GM21737 (cell line): ENCODE results near the gene CAB39.

Source experiments
- ATAC-seq: cut with Tn5 transposase; IDR thresholded peaks from one replicate; pipeline ENCODE4 v1.9.1; 2021; ENCODE audit warnings: mild to moderate bottlenecking, moderate library complexity; ENCODE audit not compliant: unreplicated experiment

The CAB39 gene

DNA sequence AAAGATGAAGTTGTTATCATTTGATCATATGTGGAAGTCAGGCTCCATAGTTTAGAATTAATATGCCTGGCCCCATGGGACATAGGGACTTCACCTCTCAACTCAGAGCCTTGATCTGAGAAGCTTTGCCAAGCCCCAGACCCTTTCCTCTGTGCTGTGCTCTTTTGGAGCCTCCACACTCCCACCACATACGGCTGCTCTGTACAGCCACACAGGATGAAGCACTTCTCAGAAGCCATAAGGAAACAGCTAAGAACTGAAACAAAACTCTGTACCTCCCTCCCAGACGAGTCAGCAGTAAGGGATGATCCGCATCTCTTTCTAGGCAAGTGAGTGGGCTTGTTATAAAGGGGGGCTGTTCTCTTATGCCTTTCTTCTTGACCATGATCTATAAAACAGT is 66.5 kb downstream of the CAB39 start:
- no peak for ATAC-seq

DNA sequence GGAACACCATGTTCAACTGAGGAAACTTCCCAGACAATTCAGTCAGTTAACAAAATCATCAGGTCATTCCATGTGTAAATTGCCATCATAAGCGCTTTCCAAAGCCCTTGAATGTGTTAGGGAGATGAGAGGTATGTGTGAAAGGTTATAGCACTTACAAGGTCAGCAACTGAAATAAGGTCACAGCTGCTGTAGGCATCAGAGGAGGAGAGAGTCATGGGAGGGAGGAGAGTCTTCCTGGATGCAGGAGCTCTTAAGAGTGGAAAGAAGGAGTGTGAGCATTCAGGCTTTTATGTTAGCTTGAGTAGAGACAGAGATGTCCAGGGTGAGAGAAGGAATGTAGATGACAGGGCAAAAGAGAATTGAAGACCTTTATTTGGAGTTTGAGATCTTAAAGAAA is 67.0 kb downstream of the CAB39 start:
- ATAC-seq: no peak

DNA sequence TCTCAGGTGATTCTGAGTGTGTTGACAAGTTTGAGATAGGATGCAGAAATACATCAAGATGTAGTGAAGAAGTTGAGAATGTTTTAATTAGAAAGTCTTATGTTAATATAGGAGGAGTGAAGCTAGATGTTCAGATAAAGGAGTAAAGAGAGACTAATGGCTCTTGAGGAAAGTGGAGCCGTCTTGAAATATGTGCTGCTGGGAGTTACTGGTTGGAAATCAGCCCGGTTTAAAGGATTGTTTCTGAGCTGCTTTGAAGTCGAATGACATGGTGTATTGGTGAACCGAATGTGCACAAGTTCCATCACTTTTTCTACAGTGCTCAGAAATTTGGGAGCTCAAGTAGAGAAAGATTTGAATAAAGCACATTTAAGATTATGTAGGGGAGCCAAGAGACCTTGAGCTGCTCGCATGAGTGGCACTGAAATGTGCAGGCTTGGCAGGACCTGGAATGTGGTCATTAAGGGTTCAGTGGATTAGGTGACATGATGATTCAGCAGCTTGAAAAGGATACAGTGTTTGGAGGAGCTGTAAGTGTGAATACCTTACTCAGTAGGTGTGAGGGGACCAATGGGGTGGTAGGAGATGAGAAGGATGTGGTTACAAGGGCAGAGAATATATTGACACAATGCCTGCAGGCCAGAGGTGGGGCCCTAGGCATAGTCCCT is 68.6 kb downstream of the CAB39 start:
- no peak for ATAC-seq

DNA sequence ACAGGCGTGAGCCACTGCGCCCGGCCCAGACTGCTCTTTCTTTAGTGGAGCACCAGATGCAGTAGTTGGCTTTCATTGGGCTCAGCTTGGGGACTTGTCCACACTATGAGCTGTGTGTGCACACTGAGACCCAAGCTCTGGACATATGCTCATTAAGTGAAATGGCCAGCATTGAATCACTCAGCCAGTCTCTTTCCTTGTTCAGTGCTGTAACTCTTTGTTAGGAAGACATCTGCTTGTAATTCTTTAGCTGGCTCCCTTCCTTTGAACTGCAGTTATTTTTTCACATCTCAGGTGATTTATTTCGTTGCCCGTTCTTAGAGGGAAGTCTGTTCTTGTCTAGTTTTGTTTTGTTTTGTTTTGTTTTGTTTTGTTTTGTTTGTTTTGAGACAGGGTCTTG is 70.5 kb downstream of the CAB39 start:
- no peak for ATAC-seq

DNA sequence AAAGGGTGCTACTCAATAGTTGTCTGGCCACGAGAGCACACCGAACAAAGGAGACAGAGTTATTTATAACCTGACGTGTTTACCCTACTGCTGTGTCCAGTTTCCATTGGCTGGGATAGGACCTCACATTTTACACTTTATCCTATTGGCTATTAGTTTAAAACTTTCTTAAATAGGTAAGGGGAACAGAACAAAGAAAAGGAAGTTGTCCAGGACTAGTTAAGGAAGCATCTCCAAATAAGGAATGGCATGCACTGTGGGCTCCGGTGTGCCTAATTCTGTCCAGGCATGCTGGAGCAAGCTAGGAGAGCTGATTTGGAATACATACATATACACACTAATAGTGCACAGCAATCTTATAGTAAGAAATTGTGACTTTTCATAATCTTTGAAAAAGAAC is 72.2 kb downstream of the CAB39 start:
- ATAC-seq: no peak

DNA sequence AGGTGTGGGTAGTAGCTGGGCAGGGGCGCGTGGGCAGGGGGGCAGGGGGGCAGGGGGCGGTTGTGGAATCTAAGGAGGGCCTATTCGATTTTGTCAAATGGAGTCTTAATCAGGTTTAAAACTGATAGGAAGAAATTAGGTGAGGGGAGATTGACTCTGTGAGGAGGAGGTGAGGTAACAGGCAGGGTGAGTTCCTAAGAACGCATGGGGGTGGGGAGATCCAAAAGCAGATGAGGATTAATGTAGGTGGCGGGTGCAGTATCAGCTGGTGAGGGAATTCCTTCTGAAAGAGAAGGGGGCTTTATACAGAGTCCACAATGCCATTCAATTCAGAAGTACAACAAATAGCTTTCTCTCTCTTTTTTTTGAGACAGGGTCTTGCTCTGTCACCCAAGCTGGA is 72.7 kb downstream of the CAB39 start:
- no peak for ATAC-seq

DNA sequence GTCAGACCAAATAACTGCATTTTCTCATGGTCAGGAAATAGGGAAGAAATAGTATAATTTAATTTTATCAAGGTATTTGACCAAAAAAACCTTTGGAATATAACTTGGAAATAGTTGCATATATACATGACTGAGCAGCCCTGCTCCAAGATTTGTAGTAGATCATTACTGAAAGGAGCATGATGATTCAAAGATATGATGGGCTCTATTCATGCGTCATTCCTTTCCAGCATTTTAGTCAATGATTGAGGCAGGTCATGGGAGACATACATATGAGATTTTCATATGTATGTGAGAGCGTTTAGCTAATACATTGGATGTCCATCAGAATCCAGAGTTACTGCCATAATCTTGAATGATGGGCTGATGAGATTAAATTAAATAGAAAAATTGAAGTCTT is 74.5 kb downstream of the CAB39 start:
- no peak for ATAC-seq

DNA sequence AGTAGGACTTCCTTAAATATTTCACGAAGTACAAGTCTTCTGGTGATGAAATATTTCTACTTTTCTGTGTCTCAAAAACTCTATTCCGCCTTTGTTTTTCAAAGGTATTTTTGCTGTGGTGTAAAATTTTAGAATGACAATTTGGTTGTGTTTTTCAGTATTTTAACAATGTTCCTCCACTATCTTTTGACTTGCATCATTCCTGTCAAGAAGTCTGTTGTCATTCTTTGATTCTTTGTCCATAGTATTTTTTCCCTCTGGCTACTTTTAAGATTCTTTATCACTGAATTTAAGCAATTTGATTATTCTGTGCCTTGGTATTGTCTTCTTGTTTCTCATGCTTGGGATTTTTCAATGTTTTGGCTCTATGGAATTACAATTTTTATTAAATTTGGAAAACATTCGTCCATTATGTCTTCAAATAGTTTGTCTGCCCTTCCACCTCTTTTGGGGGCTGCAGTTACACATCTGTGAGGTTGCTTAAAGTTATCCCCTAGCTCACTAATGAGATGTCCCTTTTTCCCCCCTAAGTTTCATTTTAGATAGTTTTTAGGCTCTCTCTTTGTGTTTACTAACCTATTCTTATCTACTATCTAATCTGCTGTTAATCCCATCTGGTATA is 76.0 kb downstream of the CAB39 start:
- ATAC-seq: no peak

DNA sequence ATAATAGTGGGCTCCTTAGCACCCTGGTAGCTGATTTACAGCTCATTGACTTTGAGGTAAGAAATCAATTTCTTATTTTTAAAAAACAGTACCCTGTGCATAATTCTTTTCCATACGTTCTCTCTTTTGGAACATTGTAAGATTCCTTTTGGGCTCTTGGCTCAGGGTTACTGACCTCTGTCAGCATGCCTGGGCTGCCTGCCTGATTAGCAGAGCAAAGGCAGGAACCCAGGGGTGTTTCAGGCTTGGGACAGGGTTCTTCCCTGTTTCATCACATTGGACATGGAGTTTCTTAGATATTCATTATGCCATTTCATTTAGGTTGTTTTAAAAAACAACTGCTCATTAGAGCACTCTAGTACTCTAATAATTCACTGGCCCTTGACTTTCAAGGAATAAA is 78.3 kb downstream of the CAB39 start:
- no peak for ATAC-seq

DNA sequence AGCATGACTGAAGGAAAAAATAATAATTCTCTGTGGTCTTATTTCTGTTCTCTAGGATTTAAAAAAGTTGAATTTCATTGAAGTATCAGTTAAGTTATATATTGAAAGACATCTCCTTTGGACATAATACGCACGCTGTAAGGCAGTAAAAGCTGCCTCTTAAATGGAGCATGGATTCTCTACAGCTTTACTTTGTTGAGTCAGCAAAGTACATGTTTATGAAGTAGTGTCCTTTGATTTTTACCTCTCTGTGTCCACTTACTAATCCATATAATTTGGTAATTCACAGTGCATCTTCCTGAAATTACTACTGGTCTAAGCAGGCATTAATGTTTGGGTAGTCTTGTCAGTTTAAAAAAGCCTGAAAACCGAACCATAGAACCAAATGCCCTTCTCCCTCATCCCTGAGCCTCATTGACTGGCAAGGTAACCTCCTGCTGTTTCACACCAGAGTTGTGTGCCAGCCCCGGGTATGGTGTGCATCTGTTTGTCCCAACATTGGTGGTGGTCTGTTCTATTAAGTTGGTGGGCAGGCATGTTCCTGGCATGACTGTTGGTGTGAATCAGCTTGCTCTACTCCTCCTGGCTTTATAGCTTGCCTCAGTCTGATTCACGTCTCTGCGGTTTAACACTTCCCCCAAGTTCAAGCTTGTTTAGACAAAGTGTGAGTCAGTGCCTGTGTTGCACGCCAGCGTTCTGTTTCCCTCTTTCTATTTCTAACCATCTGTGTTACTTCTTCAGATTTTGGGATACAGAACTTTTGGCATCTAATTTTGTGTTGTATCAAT is 81.1 kb downstream of the CAB39 start:
- ATAC-seq: no peak

DNA sequence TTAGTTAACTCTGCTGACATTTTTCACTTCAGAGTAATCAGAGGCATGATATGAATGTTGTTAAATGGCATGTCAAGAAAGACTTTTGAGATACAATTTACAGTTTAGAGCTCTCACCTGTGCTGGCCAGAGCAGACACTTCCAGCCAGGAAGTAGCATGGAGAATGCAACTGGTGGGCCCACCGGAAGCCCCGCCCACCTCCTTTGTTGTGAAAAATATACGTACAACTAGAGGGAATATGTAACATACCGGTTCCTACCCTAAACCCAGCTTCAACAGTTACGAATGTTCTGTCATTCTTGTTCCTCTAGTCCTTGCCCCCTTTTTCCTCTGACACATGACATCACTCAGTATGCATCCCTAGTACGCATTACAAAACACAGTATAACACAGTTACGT is 81.9 kb downstream of the CAB39 start:
- ATAC-seq: no peak

DNA sequence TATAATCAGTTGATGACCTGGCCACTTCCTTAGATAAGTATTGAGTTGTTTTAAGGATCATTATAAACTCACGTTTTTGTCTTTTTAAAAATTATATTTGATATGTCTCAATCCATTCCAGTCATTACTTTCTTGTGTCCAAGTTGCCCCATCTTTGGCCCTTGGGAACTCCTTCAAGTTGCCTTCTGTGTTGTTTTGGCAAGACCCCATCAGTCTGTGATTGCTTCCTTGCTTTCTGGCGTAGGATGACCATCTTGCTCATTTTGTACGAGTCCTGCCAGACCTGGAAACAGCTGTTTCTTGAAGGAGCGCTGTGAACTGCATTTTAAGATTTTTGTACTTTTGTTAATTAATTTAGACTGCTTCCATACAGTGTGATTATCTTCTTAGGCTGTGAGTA is 83.2 kb downstream of the CAB39 start:
- no peak for ATAC-seq

DNA sequence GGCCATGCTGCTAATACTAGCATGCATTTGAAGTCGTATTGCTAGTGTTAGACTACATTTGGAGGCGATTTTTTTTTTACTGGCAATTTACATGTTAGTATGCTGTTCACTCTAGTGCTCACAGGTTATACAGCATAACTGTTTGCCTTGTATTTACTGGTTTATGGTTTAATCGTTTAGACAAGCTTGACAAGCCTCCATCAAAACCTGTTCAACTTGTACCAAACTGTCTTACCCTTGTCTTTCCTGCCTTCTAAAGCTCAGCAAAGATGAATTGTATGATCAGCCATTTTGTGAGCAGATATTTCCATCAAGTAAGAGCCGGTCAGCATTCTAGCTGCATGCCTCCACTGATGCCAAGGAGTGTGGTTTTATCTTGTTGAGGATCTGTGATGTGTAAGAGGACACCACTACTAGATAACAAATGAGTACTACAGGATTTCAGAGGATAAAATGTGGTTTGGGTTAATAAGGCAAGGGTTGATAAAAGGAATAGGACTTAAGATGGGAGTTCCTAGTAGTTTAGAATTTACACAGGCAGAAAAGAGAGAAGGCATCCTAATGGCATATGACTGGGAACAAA is 83.7 kb downstream of the CAB39 start:
- no peak for ATAC-seq

DNA sequence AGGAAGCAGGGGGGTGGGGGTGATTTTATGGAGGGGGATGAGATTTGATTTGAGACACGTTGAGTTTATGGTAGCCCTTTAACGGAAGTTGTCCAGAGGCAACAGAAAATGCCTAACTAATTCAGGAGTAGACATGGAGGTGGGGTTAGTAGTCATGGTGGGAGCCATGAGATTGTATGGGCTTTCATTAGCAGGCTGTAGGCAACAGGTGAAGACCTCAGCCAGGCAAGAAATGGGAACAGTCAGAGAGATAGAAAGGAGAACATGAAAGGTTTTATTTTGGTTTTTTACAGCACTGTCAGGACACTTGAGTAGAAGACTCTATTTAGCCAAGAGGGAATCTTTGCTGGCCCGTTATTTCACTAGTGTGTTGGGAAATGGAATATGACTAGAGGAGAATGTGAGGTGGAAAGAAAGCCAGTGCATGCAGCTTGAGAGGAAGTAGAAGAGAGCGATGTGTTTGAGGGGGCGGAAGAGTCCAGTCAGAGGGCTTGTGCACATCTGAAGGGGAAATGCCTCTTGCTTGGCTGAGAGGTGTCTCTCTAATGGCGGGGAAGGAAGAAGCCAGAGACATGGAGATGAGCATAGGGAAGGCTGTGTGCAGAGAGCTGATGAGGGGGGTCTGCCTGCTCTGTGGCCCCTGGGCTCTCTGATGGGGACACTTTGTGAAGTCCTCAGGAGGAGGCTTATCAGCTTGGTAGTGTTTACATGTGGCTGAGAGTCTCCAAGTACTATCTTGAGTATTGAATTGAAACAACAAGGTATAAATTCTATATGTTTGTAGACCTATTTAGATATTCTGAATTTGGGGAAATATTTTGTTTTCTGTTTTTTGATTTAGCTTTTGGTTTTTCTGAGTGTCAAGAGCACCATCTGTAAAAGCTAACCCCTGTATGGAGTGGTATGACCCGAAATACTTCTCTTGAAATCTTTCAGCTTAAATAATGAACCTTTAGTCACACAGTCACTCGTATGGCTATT is 85.2 kb downstream of the CAB39 start:
- ATAC-seq: no peak

DNA sequence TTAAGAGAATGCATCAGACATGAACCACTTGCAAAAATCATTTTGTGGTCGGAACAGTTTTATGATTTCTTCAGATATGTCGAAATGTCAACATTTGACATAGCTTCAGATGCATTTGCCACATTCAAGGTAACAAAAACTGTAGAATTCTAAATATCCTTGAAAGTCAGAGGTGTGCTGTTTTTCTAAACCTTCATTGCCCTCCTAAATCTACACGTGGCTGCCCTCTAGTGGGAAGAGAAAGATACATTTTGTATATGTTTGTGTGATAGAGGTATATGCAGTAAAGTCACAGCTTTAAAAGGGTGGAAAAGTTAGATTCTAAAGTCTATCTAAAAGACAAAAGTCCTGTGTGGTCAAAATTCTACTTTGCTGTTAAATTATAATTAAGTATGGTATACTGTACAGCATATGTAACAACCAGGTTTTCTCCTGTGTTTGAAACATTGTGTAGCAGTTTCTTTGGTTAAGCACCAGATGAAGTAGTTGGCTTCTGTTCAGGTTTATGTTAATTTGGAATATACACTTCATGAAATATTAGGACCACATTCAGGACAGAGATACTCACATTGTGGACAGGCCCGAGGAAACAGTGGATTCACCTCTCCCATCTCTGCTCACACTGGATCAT is 86.2 kb downstream of the CAB39 start:
- ATAC-seq: no peak

DNA sequence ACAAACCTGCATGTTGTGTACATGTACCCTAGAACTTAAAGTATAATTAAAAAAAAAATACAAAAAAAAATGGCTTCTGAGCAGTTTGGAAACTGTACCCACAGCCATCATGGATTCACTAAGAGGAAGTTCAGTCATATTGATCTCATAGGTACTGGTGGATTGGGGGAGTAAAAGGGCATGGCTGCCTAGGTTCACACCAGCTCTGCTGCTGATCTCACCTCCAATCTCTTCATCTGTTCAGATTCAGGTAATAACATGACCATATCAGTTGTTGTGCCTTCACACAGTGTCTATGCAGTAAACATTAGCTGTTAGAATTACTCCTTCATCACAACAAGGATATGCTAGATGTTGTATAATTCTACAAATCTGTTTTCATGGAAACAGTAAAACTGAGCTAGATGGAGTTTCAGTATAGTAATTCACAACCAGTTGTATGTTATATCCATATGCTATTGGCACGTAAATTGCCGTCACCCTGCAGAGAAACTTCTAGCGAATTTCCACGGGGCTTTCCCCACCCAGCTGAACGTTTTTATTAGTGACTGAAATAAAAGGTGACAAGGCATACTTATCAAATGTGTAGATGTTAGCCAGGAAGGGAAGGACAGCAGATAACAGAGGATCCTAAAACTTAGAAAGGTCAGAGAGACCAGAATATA is 92.8 kb downstream of the CAB39 start:
- no peak for ATAC-seq

DNA sequence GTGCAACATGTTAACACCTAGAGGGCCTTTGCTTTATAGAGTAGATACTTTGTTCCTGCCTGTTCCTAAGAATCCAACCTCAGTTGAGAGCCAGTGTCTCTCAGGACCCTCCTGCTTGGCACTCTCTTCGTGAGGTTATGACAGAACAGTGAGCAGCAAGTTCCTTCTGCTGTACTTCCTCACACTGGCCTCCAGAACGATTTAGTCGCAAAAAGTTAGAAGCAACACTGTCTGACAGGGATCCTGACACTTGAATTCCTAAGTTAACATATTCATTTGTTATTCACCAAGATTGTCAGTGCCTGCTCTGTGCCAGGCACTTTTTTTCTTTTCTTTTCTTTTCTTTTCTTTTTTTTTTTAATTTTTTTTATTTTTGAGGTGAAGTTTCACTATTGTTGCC is 95.1 kb downstream of the CAB39 start:
- no peak for ATAC-seq

DNA sequence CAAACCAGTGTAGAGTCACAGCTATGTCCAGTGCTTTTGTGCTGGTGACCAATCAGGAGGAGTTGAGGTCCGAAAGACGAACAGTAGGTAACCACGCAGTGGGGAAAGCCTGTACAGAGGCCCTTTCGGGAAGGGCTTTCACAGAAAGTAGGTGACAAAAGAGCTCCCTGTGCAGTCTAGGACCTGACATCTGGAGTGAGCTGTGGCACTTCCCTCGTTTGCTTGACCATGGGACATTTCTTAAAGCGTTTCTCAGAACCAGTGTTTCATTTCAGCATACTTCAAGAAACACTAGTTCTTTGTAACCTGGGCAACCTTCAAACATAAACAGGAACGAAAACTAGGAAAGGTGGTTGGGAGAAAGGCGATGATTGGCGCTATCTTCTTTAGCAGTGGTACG is 96.4 kb downstream of the CAB39 start:
- ATAC-seq: no peak

DNA sequence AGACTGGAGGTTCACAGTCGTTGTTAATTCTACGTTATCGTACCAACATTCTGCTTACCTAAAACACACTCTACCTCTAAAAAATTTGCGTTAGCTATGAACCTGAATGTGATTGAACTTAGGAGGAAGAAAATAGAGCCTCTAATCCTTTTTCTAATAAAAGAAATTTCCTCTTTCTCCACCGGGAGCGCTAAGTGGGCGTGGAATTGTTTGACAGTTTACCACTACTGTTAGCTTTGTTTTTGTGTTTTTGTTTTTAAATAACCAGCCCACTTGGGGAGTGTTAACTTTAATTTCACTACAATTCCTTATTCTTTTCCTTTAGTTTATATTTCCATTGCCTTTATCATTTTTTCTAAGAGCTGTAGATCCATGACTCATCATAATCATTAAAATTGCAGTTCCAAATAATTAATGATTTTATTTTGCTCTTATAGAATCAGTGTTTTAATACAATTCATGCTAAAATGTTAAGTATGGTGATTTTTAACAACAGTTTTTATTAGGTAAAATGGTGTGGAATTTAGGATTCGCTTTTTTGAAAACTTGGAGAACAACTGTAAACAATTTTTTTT is 97.1 kb downstream of the CAB39 start:
- ATAC-seq: no peak
